ENCODE results near the gene CCT6B.

CCT6B gene

GRCh38 chr17:34886831-34887230, 74.4 kb downstream of the CCT6B start:
- no peak for DNase-seq (ENCODE audit: low spot score)

GRCh38 chr17:34885076-34885475, 76.2 kb downstream of the CCT6B start:
- no peak for DNase-seq (ENCODE audit: low spot score)

- no peak for DNase-seq (ENCODE audit: low spot score)
Observed at GRCh38 chr17:34884597-34884996, 76.7 kb downstream of the CCT6B start.

GRCh38 chr17:34883106-34884000, 77.9 kb downstream of the CCT6B start:
- no peak for DNase-seq (ENCODE audit: low spot score)

DNA sequence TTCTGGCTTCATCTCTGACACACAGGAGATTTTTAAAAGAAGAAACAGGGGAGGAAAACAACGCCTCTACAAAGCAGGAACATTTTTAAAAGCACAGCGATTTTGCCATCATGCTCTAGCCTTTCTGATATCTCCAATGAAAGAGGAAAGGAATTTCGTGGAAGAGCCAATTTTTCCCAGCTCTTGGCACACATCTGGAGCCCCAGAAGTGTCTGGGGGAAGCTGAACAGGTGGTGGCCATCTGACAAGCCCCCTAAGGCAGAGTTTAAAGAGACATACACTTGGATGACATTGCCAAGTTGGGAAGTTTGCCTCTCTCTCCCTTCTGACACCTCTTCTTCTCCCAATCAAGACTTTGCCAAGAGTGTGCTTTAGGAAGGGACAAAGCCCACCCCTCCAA, 82.1 kb downstream of the CCT6B start:
- no peak for DNase-seq (ENCODE audit: low spot score)

Measured in germinal center (tissue), 1 donor.